HCT116 (cell line): ENCODE results near the gene HEY2. TPM values are rescaled to one million over a fixed set of nuclear protein-coding genes. Genes with fewer than 3 reads are reported as not detected.

Source experiments
- ATAC-seq: fragments of 200-7000 bp; cut with Tn5 transposase; 2 replicates; pipeline ENCODE4 v1.9.1; 2020; ENCODE audit warnings: mild to moderate bottlenecking, moderate library complexity
- BruUV-seq: library from RNA; stranded (reverse); fragments of 400-500 nt; replicated peaks from 2 replicates; lab custom pipeline; 2021; lab: Mats Ljungman, UMichigan
- CTCF ChIA-PET: fragments of 300-600 bp; sonication (Branson Sonifier 250); formaldehyde crosslinking; loops from one replicate; lab custom pipeline; 2021; ENCODE audit warnings: antibody characterized with exemption; lab: Charles Lee
- POLR2A ChIA-PET: fragments of 300-600, 350-600 bp; sonication (Branson Sonifier 250); formaldehyde crosslinking; loops from one replicate; lab custom pipeline; 2021; ENCODE audit warnings: antibody characterized with exemption; lab: Charles Lee
- RAD21 ChIA-PET, 2 experiments: fragments of 300-600 bp; sonication (Branson Sonifier 250); formaldehyde crosslinking; loops; one replicate each; lab custom pipeline; 2023; ENCODE audit warnings: low total read pairs in 2 of 2; ENCODE audit not compliant: uncharacterized antibody in 2 of 2, unreplicated experiment in 2 of 2, low non-redundant PET in 1 of 2; lab: Charles Lee
- DNase-seq: peaks from one replicate; pipeline ENCODE4 v3.0.0-alpha.2; 2010; ENCODE audit warnings: low read depth, low spot score
- H2AFZ ChIP-seq: fragments of 200-600 bp; shearing (Covaris generic), sonication (generic); 2 replicates; pipeline ENCODE4 v1.6.1; 2017; ENCODE audit warnings: low read depth, mixed run types, mixed read lengths, antibody characterized with exemption, low read length; ENCODE audit not compliant: poor library complexity, severe bottlenecking
- H3K27ac ChIP-seq: 2 replicates; pipeline ENCODE4 v1.5.1; 2012; ENCODE audit warnings: low read depth, low read length
- H3K27me3 ChIP-seq: fragments of 200-600 bp; sonication (generic); 2 replicates; pipeline ENCODE4 v1.6.1; 2016; ENCODE audit warnings: mixed run types, low read length, mixed read lengths; ENCODE audit not compliant: insufficient read depth
- H3K36me3 ChIP-seq, 2 experiments: fragments of 200-500 bp in 1 of 2; fragments of 200-600 bp in 1 of 2; sonication (Bioruptor generic) in 1 of 2; sonication (generic) in 1 of 2; 2 replicates each; pipeline versions ENCODE4 v1.5.1 to v1.6.1; 2014 to 2016; ENCODE audit warnings: low read length in 2 of 2, inconsistent platforms in 1 of 2, mixed read lengths in 1 of 2, mixed run types in 1 of 2; ENCODE audit not compliant: insufficient read depth in 2 of 2, control insufficient read depth in 1 of 2
- H3K4me1 ChIP-seq, 2 experiments: fragments of 200-600 bp in 1 of 2; sonication (generic) in 1 of 2; 2 replicates each; pipeline versions ENCODE4 v1.5.1 to v1.6.1; 2012 to 2017; ENCODE audit warnings: low read length in 2 of 2, inconsistent platforms in 1 of 2, mild to moderate bottlenecking in 1 of 2, mixed read lengths in 1 of 2, mixed run types in 1 of 2, moderate library complexity in 1 of 2; ENCODE audit not compliant: insufficient read depth in 2 of 2, control insufficient read depth in 1 of 2
- H3K4me2 ChIP-seq: fragments of 200-600 bp; sonication (generic); 2 replicates; pipeline ENCODE4 v1.6.1; 2017; ENCODE audit warnings: mixed run types, low read length, mixed read lengths
- H3K4me3 ChIP-seq, 2 experiments: fragments of 200-600 bp in 1 of 2; sonication (generic) in 1 of 2; replicated peaks in 1 of 2; 2 replicates each; pipeline ENCODE4 v1.5.1; 2011 to 2016; ENCODE audit warnings: low read length in 2 of 2, control low read depth in 1 of 2, low read depth in 1 of 2, mild to moderate bottlenecking in 1 of 2, mixed read lengths in 1 of 2, mixed run types in 1 of 2
- H3K79me2 ChIP-seq: fragments of 200-600 bp; sonication (generic); 2 replicates; pipeline ENCODE4 v1.6.1; 2017; ENCODE audit warnings: mild to moderate bottlenecking, mixed run types, low read length, moderate library complexity, mixed read lengths; ENCODE audit not compliant: insufficient read depth
- H3K9ac ChIP-seq: fragments of 200-600 bp; sonication (generic); 2 replicates; pipeline ENCODE4 v1.6.1; 2016; ENCODE audit warnings: low read length, mixed read lengths
- H3K9me2 ChIP-seq: fragments of 200-600 bp; sonication (generic), shearing (Covaris generic); 2 replicates; pipeline ENCODE4 v1.6.1; 2017; ENCODE audit warnings: mixed run types, mild to moderate bottlenecking, moderate library complexity; ENCODE audit not compliant: insufficient read depth
- H3K9me3 ChIP-seq, 2 experiments: fragments of 200-500 bp in 1 of 2; fragments of 200-600 bp in 1 of 2; sonication (Bioruptor generic) in 1 of 2; sonication (generic) in 1 of 2; 2 replicates each; pipeline ENCODE4 v1.6.1; 2014 to 2017; ENCODE audit warnings: low read length in 2 of 2, mixed read lengths in 2 of 2, inconsistent platforms in 1 of 2, low read depth in 1 of 2, mild to moderate bottlenecking in 1 of 2, mixed run types in 1 of 2, moderate library complexity in 1 of 2; ENCODE audit not compliant: control insufficient read depth in 1 of 2, insufficient read depth in 1 of 2
- H4K20me1 ChIP-seq: fragments of 200-600 bp; sonication (generic), shearing (Covaris generic); 2 replicates; pipeline ENCODE4 v1.6.1; 2017; ENCODE audit warnings: mixed run types, mild to moderate bottlenecking, moderate library complexity; ENCODE audit not compliant: insufficient read depth
- CBX3 ChIP-seq: IDR thresholded peaks from 2 replicates; pipeline ENCODE4 v1.6.1; 2012; ENCODE audit warnings: low read depth
- CTCF ChIP-seq, 3 experiments: fragments of 200-600 bp in 1 of 3; sonication (generic) in 1 of 3; IDR thresholded peaks in 2 of 3; conservative IDR thresholded peaks in 1 of 3; 2 replicates each; pipeline ENCODE4 v1.5.1; 2012 to 2017; ENCODE audit warnings: low read depth in 2 of 3, low read length in 2 of 3, antibody characterized with exemption in 1 of 3, borderline replicate concordance in 1 of 3, control low read depth in 1 of 3, mild to moderate bottlenecking in 1 of 3, mixed read lengths in 1 of 3, mixed run types in 1 of 3, moderate library complexity in 1 of 3; ENCODE audit not compliant: insufficient read depth in 1 of 3
- EGR1 ChIP-seq: IDR thresholded peaks from 2 replicates; pipeline ENCODE4 v1.6.1; 2012; ENCODE audit warnings: low read depth
- EZH2 ChIP-seq: fragments of 200-600 bp; sonication (generic); IDR thresholded peaks from 2 replicates; pipeline ENCODE4 v1.6.1; 2017; ENCODE audit warnings: antibody characterized with exemption, mixed run types
- EZH2phosphoT487 ChIP-seq: fragments of 200-600 bp; IDR thresholded peaks from 2 replicates; pipeline ENCODE4 v1.6.1; 2018; ENCODE audit warnings: antibody characterized with exemption, borderline replicate concordance
- FOSL1 ChIP-seq: IDR thresholded peaks from 2 replicates; pipeline ENCODE4 v1.6.1; 2012; ENCODE audit warnings: low read depth
- JUND ChIP-seq: IDR thresholded peaks from 2 replicates; pipeline ENCODE4 v1.6.1; 2012
- MAX ChIP-seq: IDR thresholded peaks from 2 replicates; pipeline ENCODE4 v1.6.1; 2012
- POLR2AphosphoS5 ChIP-seq: IDR thresholded peaks from 2 replicates; pipeline ENCODE4 v1.6.1; 2011; ENCODE audit warnings: mild to moderate bottlenecking, low read depth, low read length, moderate library complexity
- RAD21 ChIP-seq: IDR thresholded peaks from 2 replicates; pipeline ENCODE4 v1.6.1; 2012; ENCODE audit warnings: low read depth, mild to moderate bottlenecking
- SIN3A ChIP-seq: IDR thresholded peaks from 2 replicates; pipeline ENCODE4 v1.6.1; 2012; ENCODE audit warnings: low read depth
- TCF7L2 ChIP-seq: IDR thresholded peaks from 2 replicates; pipeline ENCODE4 v1.7.0; 2011; ENCODE audit warnings: borderline replicate concordance, inconsistent platforms; ENCODE audit not compliant: insufficient read depth, insufficient read length; ENCODE audit errors: extremely low read depth
- YY1 ChIP-seq: IDR thresholded peaks from 2 replicates; pipeline ENCODE4 v1.6.1; 2011; ENCODE audit warnings: low read length, low read depth, moderate library complexity, mild to moderate bottlenecking; ENCODE audit not compliant: insufficient replicate concordance; ENCODE audit errors: extremely low read depth
- ZBTB33 ChIP-seq: IDR thresholded peaks from 2 replicates; pipeline ENCODE4 v1.6.1; 2011; ENCODE audit warnings: mild to moderate bottlenecking, low read length, moderate library complexity; ENCODE audit not compliant: insufficient replicate concordance; ENCODE audit errors: extremely low read depth
- ZFX ChIP-seq: fragments of 450-650 bp; IDR thresholded peaks from 2 replicates; pipeline ENCODE4 v1.6.1; 2017
- ZNF274 ChIP-seq: fragments of 200-500 bp; sonication (Bioruptor generic); IDR thresholded peaks from 2 replicates; pipeline ENCODE4 v1.6.1; 2014; ENCODE audit warnings: mild to moderate bottlenecking, low read depth, low read length, inconsistent platforms
- intact Hi-C: fragments of 100-400 bp; cut with micrococcal nuclease; formaldehyde crosslinking; loops from 2 replicates; pipeline ENCODE4 v1.10.0; 2022
- total RNA-seq: library from RNA; stranded (reverse); gene quantifications from one replicate; pipeline ENCODE4 v1.2.1, GENCODE V29; 2021; ENCODE audit not compliant: unreplicated experiment

HEY2 gene
- total RNA-seq, 1 experiment from 2014 or later: not detected

GRCh38 chr6:125711013-125711675 lies 38.3 kb upstream of the HEY2 start:
- ChIA-PET CTCF (no interaction called here), RAD21 (no interaction called here), POLR2A (no interaction called here)
- Histone ChIP-seq H3K27me3 (no peaks in the 10 kb centered on the region), H3K4me2 (no peak overlapping the region), H3K79me2 (no peaks in the 10 kb centered on the region), H3K27ac (no peak overlapping the region), H4K20me1 (no peaks in the 10 kb centered on the region), H2AFZ (no peak overlapping the region), H3K4me1 (no peaks in the 10 kb centered on the region), H3K9ac (no peak overlapping the region), H3K4me3 (no peak overlapping the region), H3K9me3 (no peaks in the 10 kb centered on the region), H3K36me3 (no peaks in the 10 kb centered on the region), H3K9me2 (no peaks in the 10 kb centered on the region)
- BruUV-seq: no TSS peak
- intact Hi-C loops: no loop called here
- TF ChIP-seq POLR2AphosphoS5: no peak
- TF ChIP-seq CBX3: no peak
- TF ChIP-seq EZH2: no peak
- no peak for TF ChIP-seq ZNF274
- ATAC-seq (no peak), DNase-seq (no peak)

- no peaks in the 10 kb centered on the region for H3K9me2 ChIP-seq
- H3K36me3 ChIP-seq: no peaks in the 10 kb centered on the region
- H2AFZ ChIP-seq: no peak overlapping the region
- intact Hi-C loops: no loop called here
- no peaks in the 10 kb centered on the region for H3K9me3 ChIP-seq
- DNase-seq: no peak
- no peaks in the 10 kb centered on the region for H3K4me1 ChIP-seq
- H3K4me2 ChIP-seq: no peak overlapping the region
- H3K27ac ChIP-seq: no peak overlapping the region
- POLR2A ChIA-PET: no interaction called here
- H3K9ac ChIP-seq: no peak overlapping the region
- no peak overlapping the region for H3K4me3 ChIP-seq
- no peaks in the 10 kb centered on the region for H4K20me1 ChIP-seq
- RAD21 ChIA-PET: no interaction called here
- CTCF ChIA-PET: no interaction called here
- no peaks in the 10 kb centered on the region for H3K79me2 ChIP-seq
- no peaks in the 10 kb centered on the region for H3K27me3 ChIP-seq
- no peak for ATAC-seq
- BruUV-seq: no TSS peak
- no peak for TF ChIP-seq CBX3
- no peak for TF ChIP-seq YY1
- no peak for TF ChIP-seq SIN3A
- TF ChIP-seq RAD21: no peak
- no peak for TF ChIP-seq JUND
- no peak for TF ChIP-seq ZBTB33
- TF ChIP-seq EZH2: no peak
- no peak for TF ChIP-seq TCF7L2
- no peak for TF ChIP-seq EZH2phosphoT487
- TF ChIP-seq ZNF274: no peak
- no peak for TF ChIP-seq CTCF (IDR thresholded peaks at IDR 0.05 in 2 of 3, conservative IDR thresholded peaks at IDR 0.05 in 1 of 3; ENCODE audit: borderline replicate concordance in 1 of 3, insufficient read depth in 1 of 3, low read depth in 2 of 3, low read length in 2 of 3)
- TF ChIP-seq ZFX: no peak
- TF ChIP-seq MAX: no peak
- no peak for TF ChIP-seq EGR1
- no peak for TF ChIP-seq FOSL1
Observed at GRCh38 chr6:125714441-125715090, 34.9 kb upstream of the HEY2 start.
